Vagina (tissue), 2 donors: ENCODE measurements around the gene TBC1D2.

Experiments used
- CTCF ChIP-seq, 3 experiments: fragments of 450-650 bp in 2 of 3; fragments of 200-600 bp in 1 of 3; sonication (generic) in 1 of 3; IDR thresholded peaks; one replicate each; pipeline ENCODE4 v1.5.1; 2017 to 2019; ENCODE audit warnings: antibody characterized with exemption in 3 of 3, mild to moderate bottlenecking in 2 of 3, moderate library complexity in 2 of 3
- POLR2A ChIP-seq, 2 donors: fragments of 450-650 bp; IDR thresholded peaks; one replicate each; pipeline ENCODE4 v1.6.1; 2017; ENCODE audit warnings: antibody characterized with exemption in 2 of 2, mild to moderate bottlenecking in 2 of 2, moderate library complexity in 2 of 2

- TF ChIP-seq CTCF (IDR thresholded peaks at IDR 0.05) (no peak), POLR2A (IDR thresholded peaks at IDR 0.05) (no peak)
These were observed 45.0 kb downstream of the TBC1D2 start for GRCh38 chr9:98210435-98210834.
